Testis (tissue), 3 donors: ENCODE results near the gene MYLK. TPM values are rescaled to one million over a fixed set of nuclear protein-coding genes. Genes with fewer than 3 reads are reported as not detected.
A peak's percentile ranks its signal among the peaks of the same experiment; 100 is the strongest.

Experiments used
- DNase-seq: peaks from one replicate; pipeline ENCODE4 v3.0.0-alpha.2; 2019
- H3K27ac ChIP-seq, 2 donors: fragments of 200-600 bp; sonication (generic); one replicate each; pipeline ENCODE4 v1.5.1; 2019
- H3K27me3 ChIP-seq: fragments of 200-600 bp; sonication (generic); one replicate; pipeline ENCODE4 v1.5.1; 2019
- H3K36me3 ChIP-seq: fragments of 200-600 bp; sonication (generic); one replicate; pipeline ENCODE4 v1.5.1; 2017; ENCODE audit warnings: low read depth; ENCODE audit errors: missing control alignments
- H3K4me1 ChIP-seq: fragments of 200-600 bp; sonication (generic); one replicate; pipeline ENCODE4 v1.5.1; 2019
- H3K4me3 ChIP-seq, 2 donors: fragments of 200-600 bp; sonication (generic); one replicate each; pipeline ENCODE4 v1.5.1; 2017 to 2019
- H3K9me3 ChIP-seq: fragments of 200-600 bp; sonication (generic); one replicate; pipeline ENCODE4 v1.5.1; 2017
- POLR2A ChIP-seq: fragments of 450-650 bp; IDR thresholded peaks from one replicate; pipeline ENCODE4 v1.6.1; 2017; ENCODE audit warnings: antibody characterized with exemption, mild to moderate bottlenecking, moderate library complexity
- WGBS, 2 donors: methylation state at CpG; one replicate each; pipeline ENCODE4 v1.1.5; 2018; 5-methylcytosine and 5-hydroxymethylcytosine counted together
- intact Hi-C: fragments of 100-400 bp; cut with DNase I; formaldehyde crosslinking; loops from one replicate; pipeline ENCODE4 v1.15.1; 2023; ENCODE audit warnings: low total_unique reads
- polyA plus RNA-seq: library from polyadenylated mRNA; stranded (reverse); fragments of 350-450 nt; fragmentation: Illumina TruSeq; extraction: RNeasy Lipid Tissue Mini Kit (QIAGEN cat#74804); gene quantifications from one replicate; pipeline ENCODE4 v1.2.3, GENCODE V29; 2014; ENCODE audit warnings: low read depth, low replicate concordance; ENCODE audit not compliant: insufficient read depth
- total RNA-seq, 2 donors: library from RNA; depleted of rRNA; stranded (reverse); fragments of >200 nt; gene quantifications; one replicate each; pipeline ENCODE4 v1.2.3, GENCODE V29; 2016
- TF ChIP-seq, protein P1 (sequence below), 3 experiments: fragments of 450-650 bp in 2 of 3; fragments of 200-600 bp in 1 of 3; sonication (generic) in 1 of 3; IDR thresholded peaks; one replicate each; pipeline ENCODE4 v1.5.1; 2016 to 2019; ENCODE audit warnings: antibody characterized with exemption in 3 of 3, mild to moderate bottlenecking in 2 of 3, moderate library complexity in 1 of 3

The MYLK gene
- total and polyA plus RNA-seq, 3 donors from 2014 or later, result 130 to 168 (median 151) TPM

DNA sequence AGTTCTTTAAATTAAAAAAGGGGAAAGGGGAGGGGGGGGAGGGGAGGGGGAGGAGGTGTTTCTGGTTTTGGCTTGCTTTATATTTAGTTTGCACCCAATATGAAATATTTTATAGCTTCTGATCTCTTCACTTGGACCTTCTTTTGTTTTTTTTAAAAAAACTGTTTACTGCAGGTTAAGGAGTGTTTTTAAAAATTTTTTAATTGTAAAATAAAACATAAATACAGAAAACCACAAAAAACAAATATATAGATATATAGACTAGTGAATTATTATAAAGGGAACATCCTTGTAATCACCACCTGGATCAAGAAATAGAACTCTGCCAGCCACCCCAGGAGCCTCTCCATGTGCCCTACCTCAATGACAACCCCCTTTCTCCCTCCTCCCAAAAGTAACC lies 861 bp upstream of the MYLK start:
- Histone ChIP-seq H3K36me3 (no peaks in the 10 kb centered on the region), H3K27ac (no peak overlapping the region), H3K4me3 (no peak overlapping the region), H3K4me1 (no peaks in the 10 kb centered on the region), H3K9me3 (no peaks in the 10 kb centered on the region), H3K27me3 (no peaks in the 10 kb centered on the region)
- no peak for DNase-seq
- TF ChIP-seq, protein P1, sequence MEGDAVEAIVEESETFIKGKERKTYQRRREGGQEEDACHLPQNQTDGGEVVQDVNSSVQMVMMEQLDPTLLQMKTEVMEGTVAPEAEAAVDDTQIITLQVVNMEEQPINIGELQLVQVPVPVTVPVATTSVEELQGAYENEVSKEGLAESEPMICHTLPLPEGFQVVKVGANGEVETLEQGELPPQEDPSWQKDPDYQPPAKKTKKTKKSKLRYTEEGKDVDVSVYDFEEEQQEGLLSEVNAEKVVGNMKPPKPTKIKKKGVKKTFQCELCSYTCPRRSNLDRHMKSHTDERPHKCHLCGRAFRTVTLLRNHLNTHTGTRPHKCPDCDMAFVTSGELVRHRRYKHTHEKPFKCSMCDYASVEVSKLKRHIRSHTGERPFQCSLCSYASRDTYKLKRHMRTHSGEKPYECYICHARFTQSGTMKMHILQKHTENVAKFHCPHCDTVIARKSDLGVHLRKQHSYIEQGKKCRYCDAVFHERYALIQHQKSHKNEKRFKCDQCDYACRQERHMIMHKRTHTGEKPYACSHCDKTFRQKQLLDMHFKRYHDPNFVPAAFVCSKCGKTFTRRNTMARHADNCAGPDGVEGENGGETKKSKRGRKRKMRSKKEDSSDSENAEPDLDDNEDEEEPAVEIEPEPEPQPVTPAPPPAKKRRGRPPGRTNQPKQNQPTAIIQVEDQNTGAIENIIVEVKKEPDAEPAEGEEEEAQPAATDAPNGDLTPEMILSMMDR (IDR thresholded peaks at IDR 0.05), result no peak
- TF ChIP-seq POLR2A, result no peak
- intact Hi-C loops, result no loop called here

DNA sequence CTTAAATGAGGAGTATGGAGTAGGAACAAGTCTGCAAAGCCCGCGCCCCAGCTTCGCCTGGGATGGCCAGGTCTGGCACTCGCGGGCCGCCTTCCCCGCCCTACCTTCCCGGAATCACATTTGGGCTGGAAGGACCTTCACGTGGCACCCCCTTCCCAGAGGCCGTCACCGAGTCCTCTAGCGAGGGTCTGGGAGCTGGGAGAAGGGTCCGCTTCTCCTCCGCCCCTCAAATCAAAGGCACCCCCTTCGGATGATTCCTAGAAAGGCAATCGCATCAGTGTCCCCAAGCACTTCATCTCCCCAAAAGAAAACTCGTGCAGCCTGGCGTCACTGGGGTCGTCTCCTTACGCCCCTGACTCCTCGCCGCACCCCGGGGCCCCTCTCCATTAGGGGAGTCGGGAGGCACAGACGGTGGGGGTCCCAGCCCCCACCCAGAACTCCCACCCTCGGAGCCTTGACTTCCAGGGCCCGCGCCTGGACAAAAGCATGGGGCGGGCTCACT lies 380 bp downstream of the MYLK start:
- DNase-seq, result no peak
- WGBS, 2 donors, result 1 to 4% methylated on average over 25 to 27 of the region's 29 CpGs
- no peak for TF ChIP-seq POLR2A
- TF ChIP-seq, protein P1 (IDR thresholded peaks at IDR 0.05), result no peak
- H3K36me3 ChIP-seq, result no peaks in the 10 kb centered on the region
- H3K27me3 ChIP-seq, result no peaks in the 10 kb centered on the region
- no peaks in the 10 kb centered on the region for H3K4me1 ChIP-seq
- H3K27ac ChIP-seq, result no peak overlapping the region
- peak overlapping the region; percentile 40 to 42 for H3K4me3 ChIP-seq
- intact Hi-C loops, result no loop called here
- H3K9me3 ChIP-seq, result no peaks in the 10 kb centered on the region

DNA sequence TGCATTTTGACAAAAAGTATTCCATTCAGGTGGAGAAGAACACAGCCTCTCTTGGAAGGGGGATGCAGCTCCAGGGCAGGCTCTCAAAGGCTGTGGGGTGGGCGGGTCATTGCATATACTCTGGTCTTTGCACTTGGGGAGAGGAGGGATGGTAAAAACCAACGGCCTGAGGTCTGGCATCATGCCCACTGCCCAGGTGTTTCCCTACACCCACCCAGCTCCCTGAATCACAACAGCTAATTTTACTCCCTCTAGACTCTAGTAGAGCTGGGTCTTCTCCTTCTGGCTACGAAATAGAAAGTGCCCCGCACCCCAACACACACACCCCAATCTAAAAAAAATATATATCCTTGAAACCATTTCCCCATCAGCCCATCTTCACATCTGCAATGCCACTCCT lies 1.0 kb downstream of the MYLK start:
- Histone ChIP-seq H3K27ac (no peak overlapping the region), H3K27me3 (no peaks in the 10 kb centered on the region), H3K4me3 (no peak overlapping the region), H3K9me3 (no peaks in the 10 kb centered on the region), H3K36me3 (no peaks in the 10 kb centered on the region), H3K4me1 (no peaks in the 10 kb centered on the region)
- 46 to 47% methylated on average over 4 of the region's 4 CpGs for WGBS, 2 donors
- TF ChIP-seq POLR2A, result no peak
- TF ChIP-seq, protein P1 (IDR thresholded peaks at IDR 0.05), result no peak
- DNase-seq, result no peak
- intact Hi-C loops, result no loop called here

DNA sequence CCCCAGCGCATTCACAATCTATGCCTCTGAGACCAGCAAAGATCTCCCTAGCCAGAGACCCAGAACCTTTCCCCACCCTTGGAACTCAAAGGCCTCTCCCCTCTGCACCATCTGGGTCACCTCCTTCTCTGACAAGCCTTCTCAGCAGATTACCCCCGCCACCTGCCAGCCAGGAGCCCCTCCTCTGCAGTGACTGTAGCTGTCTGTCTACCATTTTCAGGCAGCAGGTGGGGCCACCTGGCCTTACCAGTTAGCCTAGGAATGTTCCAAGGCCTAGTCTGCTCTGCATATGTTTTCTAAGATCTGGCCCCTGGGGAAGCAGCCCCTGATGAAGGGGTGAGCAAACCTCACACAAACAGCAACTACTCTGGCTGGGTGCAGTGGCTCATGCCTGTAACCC lies 2.4 kb downstream of the MYLK start:
- Histone ChIP-seq H3K27me3 (no peaks in the 10 kb centered on the region), H3K9me3 (no peaks in the 10 kb centered on the region), H3K4me1 (no peaks in the 10 kb centered on the region), H3K27ac (no peak overlapping the region), H3K4me3 (no peak overlapping the region), H3K36me3 (no peaks in the 10 kb centered on the region)
- WGBS, 2 donors, result 91 to 98% methylated on average over 2 of the region's 2 CpGs
- DNase-seq, result no peak
- intact Hi-C loops, result no loop called here
- no peak for TF ChIP-seq POLR2A
- TF ChIP-seq, protein P1 (IDR thresholded peaks at IDR 0.05), result no peak

DNA sequence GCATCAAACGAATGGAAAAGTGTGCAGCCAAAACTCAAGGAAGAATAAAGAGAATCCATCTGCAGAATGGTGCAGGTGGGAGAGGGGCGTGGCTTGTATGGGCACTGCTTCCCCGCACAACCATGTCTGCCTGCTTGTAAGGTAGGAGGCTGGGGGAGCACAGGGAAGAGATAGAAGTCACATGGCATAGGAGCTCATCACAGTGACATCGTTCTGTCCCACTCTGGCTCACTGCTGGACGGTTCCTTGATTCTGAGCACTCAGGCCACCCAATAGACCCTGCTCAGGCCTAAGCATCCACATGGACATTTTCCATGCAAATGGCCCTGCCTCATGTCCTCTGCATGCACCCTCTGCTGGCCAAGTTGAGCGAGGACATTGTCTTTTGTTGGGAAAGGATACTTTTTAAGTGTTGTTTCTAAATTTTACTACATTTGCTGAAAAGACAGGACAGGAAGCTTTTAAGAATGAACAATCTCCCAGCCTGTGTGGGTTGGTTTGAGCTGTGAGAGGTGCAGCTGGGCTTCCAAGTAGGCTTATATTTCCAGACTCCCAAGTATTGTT lies 3.1 kb downstream of the MYLK start:
- Histone ChIP-seq H3K4me3 (no peak overlapping the region), H3K9me3 (no peaks in the 10 kb centered on the region), H3K27ac (no peak overlapping the region), H3K36me3 (no peaks in the 10 kb centered on the region), H3K27me3 (no peaks in the 10 kb centered on the region), H3K4me1 (no peaks in the 10 kb centered on the region)
- TF ChIP-seq POLR2A, result no peak
- TF ChIP-seq, protein P1 (IDR thresholded peaks at IDR 0.05), result peak in 2 of 3 experiments; percentile 26 to 36
- intact Hi-C loops, result no loop called here
- 82% methylated on average over 6 of the region's 6 CpGs for WGBS, 2 donors
- peak; percentile 28 for DNase-seq
